Measurements from ENCODE around the gene S100A4. TPM values are rescaled to one million over a fixed set of nuclear protein-coding genes. Genes with fewer than 3 reads are reported as not detected.

Gene S100A4
- total RNA-seq, 1 experiment from 2014 or later: 22.7 TPM

DNA sequence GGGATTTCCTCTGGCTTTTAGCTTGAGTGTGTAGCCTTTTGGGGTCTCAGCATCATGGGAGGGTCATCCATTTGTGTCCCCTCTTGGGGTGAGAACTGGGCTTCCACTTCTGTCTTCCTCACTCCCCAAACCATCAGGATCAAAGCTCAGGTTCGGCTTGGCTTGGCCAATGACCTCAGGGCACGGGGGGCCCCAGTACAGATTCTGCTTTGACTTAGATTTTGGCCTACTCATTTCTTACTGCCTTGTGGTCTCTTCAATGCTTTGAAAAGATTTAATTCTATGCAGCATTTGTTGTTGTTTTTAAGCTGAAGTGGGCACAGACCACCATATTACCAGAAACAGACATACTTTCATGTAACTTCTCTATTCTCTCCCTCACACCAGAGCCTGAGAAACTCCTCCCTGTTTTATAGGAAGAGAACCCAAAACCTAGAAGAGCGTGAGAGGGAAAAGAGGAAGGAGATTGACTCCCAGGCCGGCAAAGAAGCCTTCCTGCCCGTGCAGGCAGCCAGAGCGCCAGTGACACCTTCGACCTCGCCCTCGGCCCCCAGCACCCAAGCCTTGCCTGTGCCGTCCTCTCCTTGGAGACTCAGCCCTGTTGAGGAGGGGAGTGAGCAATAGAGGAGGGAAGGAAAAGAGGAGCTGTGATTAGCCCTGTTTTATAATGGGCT, 5.4 kb upstream of the S100A4 start:
- TF ChIP-seq SMAD4 (CRISPR knock-in tag; IDR thresholded peaks at IDR 0.05) (no peak), FOXP1 (CRISPR knock-in tag; IDR thresholded peaks at IDR 0.05; ENCODE audit: borderline replicate concordance) (no peak), JUN (CRISPR knock-in tag; IDR thresholded peaks at IDR 0.05) (no peak), FOXJ3 (CRISPR knock-in tag; IDR thresholded peaks at IDR 0.05; ENCODE audit: borderline replicate concordance) (no peak), NR2C2 (CRISPR knock-in tag; IDR thresholded peaks at IDR 0.05) (no peak), NFE2L1 (CRISPR knock-in tag; IDR thresholded peaks at IDR 0.05) (no peak), CBFB (CRISPR knock-in tag; IDR thresholded peaks at IDR 0.05; ENCODE audit: low read depth) (no peak)
- TF ChIP-seq, protein P1, sequence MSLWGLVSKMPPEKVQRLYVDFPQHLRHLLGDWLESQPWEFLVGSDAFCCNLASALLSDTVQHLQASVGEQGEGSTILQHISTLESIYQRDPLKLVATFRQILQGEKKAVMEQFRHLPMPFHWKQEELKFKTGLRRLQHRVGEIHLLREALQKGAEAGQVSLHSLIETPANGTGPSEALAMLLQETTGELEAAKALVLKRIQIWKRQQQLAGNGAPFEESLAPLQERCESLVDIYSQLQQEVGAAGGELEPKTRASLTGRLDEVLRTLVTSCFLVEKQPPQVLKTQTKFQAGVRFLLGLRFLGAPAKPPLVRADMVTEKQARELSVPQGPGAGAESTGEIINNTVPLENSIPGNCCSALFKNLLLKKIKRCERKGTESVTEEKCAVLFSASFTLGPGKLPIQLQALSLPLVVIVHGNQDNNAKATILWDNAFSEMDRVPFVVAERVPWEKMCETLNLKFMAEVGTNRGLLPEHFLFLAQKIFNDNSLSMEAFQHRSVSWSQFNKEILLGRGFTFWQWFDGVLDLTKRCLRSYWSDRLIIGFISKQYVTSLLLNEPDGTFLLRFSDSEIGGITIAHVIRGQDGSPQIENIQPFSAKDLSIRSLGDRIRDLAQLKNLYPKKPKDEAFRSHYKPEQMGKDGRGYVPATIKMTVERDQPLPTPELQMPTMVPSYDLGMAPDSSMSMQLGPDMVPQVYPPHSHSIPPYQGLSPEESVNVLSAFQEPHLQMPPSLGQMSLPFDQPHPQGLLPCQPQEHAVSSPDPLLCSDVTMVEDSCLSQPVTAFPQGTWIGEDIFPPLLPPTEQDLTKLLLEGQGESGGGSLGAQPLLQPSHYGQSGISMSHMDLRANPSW (CRISPR knock-in tag; conservative IDR thresholded peaks at IDR 0.05; ENCODE audit: low read depth): no peak
- TF ChIP-seq, protein P2, sequence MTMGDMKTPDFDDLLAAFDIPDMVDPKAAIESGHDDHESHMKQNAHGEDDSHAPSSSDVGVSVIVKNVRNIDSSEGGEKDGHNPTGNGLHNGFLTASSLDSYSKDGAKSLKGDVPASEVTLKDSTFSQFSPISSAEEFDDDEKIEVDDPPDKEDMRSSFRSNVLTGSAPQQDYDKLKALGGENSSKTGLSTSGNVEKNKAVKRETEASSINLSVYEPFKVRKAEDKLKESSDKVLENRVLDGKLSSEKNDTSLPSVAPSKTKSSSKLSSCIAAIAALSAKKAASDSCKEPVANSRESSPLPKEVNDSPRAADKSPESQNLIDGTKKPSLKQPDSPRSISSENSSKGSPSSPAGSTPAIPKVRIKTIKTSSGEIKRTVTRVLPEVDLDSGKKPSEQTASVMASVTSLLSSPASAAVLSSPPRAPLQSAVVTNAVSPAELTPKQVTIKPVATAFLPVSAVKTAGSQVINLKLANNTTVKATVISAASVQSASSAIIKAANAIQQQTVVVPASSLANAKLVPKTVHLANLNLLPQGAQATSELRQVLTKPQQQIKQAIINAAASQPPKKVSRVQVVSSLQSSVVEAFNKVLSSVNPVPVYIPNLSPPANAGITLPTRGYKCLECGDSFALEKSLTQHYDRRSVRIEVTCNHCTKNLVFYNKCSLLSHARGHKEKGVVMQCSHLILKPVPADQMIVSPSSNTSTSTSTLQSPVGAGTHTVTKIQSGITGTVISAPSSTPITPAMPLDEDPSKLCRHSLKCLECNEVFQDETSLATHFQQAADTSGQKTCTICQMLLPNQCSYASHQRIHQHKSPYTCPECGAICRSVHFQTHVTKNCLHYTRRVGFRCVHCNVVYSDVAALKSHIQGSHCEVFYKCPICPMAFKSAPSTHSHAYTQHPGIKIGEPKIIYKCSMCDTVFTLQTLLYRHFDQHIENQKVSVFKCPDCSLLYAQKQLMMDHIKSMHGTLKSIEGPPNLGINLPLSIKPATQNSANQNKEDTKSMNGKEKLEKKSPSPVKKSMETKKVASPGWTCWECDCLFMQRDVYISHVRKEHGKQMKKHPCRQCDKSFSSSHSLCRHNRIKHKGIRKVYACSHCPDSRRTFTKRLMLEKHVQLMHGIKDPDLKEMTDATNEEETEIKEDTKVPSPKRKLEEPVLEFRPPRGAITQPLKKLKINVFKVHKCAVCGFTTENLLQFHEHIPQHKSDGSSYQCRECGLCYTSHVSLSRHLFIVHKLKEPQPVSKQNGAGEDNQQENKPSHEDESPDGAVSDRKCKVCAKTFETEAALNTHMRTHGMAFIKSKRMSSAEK (CRISPR knock-in tag; IDR thresholded peaks at IDR 0.05; ENCODE audit: borderline replicate concordance): no peak
- TF ChIP-seq, protein P3, sequence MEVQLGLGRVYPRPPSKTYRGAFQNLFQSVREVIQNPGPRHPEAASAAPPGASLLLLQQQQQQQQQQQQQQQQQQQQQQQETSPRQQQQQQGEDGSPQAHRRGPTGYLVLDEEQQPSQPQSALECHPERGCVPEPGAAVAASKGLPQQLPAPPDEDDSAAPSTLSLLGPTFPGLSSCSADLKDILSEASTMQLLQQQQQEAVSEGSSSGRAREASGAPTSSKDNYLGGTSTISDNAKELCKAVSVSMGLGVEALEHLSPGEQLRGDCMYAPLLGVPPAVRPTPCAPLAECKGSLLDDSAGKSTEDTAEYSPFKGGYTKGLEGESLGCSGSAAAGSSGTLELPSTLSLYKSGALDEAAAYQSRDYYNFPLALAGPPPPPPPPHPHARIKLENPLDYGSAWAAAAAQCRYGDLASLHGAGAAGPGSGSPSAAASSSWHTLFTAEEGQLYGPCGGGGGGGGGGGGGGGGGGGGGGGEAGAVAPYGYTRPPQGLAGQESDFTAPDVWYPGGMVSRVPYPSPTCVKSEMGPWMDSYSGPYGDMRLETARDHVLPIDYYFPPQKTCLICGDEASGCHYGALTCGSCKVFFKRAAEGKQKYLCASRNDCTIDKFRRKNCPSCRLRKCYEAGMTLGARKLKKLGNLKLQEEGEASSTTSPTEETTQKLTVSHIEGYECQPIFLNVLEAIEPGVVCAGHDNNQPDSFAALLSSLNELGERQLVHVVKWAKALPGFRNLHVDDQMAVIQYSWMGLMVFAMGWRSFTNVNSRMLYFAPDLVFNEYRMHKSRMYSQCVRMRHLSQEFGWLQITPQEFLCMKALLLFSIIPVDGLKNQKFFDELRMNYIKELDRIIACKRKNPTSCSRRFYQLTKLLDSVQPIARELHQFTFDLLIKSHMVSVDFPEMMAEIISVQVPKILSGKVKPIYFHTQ (CRISPR knock-in tag; IDR thresholded peaks at IDR 0.05): no peak
- TF ChIP-seq, protein P4, sequence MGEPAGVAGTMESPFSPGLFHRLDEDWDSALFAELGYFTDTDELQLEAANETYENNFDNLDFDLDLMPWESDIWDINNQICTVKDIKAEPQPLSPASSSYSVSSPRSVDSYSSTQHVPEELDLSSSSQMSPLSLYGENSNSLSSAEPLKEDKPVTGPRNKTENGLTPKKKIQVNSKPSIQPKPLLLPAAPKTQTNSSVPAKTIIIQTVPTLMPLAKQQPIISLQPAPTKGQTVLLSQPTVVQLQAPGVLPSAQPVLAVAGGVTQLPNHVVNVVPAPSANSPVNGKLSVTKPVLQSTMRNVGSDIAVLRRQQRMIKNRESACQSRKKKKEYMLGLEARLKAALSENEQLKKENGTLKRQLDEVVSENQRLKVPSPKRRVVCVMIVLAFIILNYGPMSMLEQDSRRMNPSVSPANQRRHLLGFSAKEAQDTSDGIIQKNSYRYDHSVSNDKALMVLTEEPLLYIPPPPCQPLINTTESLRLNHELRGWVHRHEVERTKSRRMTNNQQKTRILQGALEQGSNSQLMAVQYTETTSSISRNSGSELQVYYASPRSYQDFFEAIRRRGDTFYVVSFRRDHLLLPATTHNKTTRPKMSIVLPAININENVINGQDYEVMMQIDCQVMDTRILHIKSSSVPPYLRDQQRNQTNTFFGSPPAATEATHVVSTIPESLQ (CRISPR knock-in tag; IDR thresholded peaks at IDR 0.05): no peak
- no peaks in the 10 kb centered on the region for H3K9me3 Mint-ChIP-seq
- H3K4me1 Mint-ChIP-seq: peaks cover 48% of the 10 kb centered on the region
- CTCF ChIA-PET: interaction anchor here (0.6 to 5.7 kb wide), 11 partner anchors 12 to 447 kb away, joined by 3 to 52 read pairs (median 4); partner anchors contain the start of genes S100A13 and S100A6
- H3K36me3 Mint-ChIP-seq: no peaks in the 10 kb centered on the region
- DNase-seq (ENCODE audit: low spot score): no peak
- H3K27me3 Mint-ChIP-seq (ENCODE audit: low read depth): no peaks in the 10 kb centered on the region; the same call in 1 of the 2 replicates
- H3K4me3 Mint-ChIP-seq: no peak overlapping the region
- ATAC-seq: no peak
- POLR2A ChIA-PET: no interaction called here
- H3K27ac Mint-ChIP-seq: no peak overlapping the region

DNA sequence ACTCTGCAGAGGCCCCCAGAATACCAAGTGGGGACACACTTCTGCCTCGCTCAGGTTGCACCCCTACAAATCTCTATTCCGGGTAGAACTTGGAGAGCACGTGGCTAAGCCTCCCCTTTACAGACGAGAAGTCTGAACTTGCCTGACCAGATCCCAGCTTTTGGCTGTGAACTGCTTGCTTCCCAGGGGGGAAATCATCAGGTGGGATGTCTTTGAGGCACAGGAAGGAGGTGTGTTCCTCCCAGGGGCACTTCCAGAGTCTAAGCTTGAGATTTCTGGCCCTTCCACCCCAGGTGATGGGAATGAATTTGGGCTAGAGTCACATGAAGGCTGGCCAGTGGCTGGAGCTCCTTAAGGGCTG, 4.8 kb upstream of the S100A4 start:
- no peaks in the 10 kb centered on the region; the same call in 1 of the 2 replicates for H3K27me3 Mint-ChIP-seq (ENCODE audit: low read depth)
- H3K4me1 Mint-ChIP-seq: peaks cover 54% of the 10 kb centered on the region
- no peak overlapping the region for H3K4me3 Mint-ChIP-seq
- POLR2A ChIA-PET: no interaction called here
- DNase-seq (ENCODE audit: low spot score) (no peak), ATAC-seq (no peak)
- TF ChIP-seq ELF4 (CRISPR knock-in tag; IDR thresholded peaks at IDR 0.05; ENCODE audit: low read depth) (no peak), JAZF1 (CRISPR knock-in tag; IDR thresholded peaks at IDR 0.05) (no peak), ZNF232 (CRISPR knock-in tag; IDR thresholded peaks at IDR 0.05) (no peak), ZNF317 (CRISPR knock-in tag; IDR thresholded peaks at IDR 0.05; ENCODE audit: borderline replicate concordance, low read depth) (no peak), ZNF263 (CRISPR knock-in tag; IDR thresholded peaks at IDR 0.05; ENCODE audit: low read depth) (no peak)
- TF ChIP-seq, protein P5, sequence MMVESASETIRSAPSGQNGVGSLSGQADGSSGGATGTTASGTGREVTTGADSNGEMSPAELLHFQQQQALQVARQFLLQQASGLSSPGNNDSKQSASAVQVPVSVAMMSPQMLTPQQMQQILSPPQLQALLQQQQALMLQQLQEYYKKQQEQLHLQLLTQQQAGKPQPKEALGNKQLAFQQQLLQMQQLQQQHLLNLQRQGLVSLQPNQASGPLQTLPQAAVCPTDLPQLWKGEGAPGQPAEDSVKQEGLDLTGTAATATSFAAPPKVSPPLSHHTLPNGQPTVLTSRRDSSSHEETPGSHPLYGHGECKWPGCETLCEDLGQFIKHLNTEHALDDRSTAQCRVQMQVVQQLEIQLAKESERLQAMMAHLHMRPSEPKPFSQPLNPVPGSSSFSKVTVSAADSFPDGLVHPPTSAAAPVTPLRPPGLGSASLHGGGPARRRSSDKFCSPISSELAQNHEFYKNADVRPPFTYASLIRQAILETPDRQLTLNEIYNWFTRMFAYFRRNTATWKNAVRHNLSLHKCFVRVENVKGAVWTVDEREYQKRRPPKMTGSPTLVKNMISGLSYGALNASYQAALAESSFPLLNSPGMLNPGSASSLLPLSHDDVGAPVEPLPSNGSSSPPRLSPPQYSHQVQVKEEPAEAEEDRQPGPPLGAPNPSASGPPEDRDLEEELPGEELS (CRISPR knock-in tag; IDR thresholded peaks at IDR 0.05): no peak
- TF ChIP-seq, protein P6, sequence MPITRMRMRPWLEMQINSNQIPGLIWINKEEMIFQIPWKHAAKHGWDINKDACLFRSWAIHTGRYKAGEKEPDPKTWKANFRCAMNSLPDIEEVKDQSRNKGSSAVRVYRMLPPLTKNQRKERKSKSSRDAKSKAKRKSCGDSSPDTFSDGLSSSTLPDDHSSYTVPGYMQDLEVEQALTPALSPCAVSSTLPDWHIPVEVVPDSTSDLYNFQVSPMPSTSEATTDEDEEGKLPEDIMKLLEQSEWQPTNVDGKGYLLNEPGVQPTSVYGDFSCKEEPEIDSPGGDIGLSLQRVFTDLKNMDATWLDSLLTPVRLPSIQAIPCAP (CRISPR knock-in tag; IDR thresholded peaks at IDR 0.05): no peak
- H3K27ac Mint-ChIP-seq: no peak overlapping the region
- no peaks in the 10 kb centered on the region for H3K36me3 Mint-ChIP-seq
- CTCF ChIA-PET: interaction anchor here (0.7 to 5.7 kb wide), 10 partner anchors 10 to 150 kb away, joined by 3 to 52 read pairs (median 4); partner anchors contain the start of genes S100A13, S100A16 and S100A5
- H3K9me3 Mint-ChIP-seq: no peaks in the 10 kb centered on the region

Measured in WTC11 (cell line).